Esophagus muscularis mucosa (tissue), 3 donors: ENCODE measurements around the gene BPIFB6.

Experiments
- CTCF ChIP-seq, 3 experiments: fragments of 200-600 bp in 2 of 3; fragments of 450-650 bp in 1 of 3; sonication (generic) in 2 of 3; IDR thresholded peaks; one replicate each; pipeline ENCODE4 v1.5.1; 2017 to 2019; ENCODE audit warnings: antibody characterized with exemption in 3 of 3, mild to moderate bottlenecking in 2 of 3, moderate library complexity in 1 of 3
- POLR2A ChIP-seq: fragments of 450-650 bp; IDR thresholded peaks from one replicate; pipeline ENCODE4 v1.6.1; 2017; ENCODE audit warnings: antibody characterized with exemption, moderate library complexity, mild to moderate bottlenecking, low read depth
- POLR2AphosphoS5 ChIP-seq, 2 donors: sonication (generic); formaldehyde crosslinking; IDR thresholded peaks; one replicate each; pipeline ENCODE4 v1.6.1; 2017; ENCODE audit warnings: antibody characterized with exemption in 2 of 2

DNA sequence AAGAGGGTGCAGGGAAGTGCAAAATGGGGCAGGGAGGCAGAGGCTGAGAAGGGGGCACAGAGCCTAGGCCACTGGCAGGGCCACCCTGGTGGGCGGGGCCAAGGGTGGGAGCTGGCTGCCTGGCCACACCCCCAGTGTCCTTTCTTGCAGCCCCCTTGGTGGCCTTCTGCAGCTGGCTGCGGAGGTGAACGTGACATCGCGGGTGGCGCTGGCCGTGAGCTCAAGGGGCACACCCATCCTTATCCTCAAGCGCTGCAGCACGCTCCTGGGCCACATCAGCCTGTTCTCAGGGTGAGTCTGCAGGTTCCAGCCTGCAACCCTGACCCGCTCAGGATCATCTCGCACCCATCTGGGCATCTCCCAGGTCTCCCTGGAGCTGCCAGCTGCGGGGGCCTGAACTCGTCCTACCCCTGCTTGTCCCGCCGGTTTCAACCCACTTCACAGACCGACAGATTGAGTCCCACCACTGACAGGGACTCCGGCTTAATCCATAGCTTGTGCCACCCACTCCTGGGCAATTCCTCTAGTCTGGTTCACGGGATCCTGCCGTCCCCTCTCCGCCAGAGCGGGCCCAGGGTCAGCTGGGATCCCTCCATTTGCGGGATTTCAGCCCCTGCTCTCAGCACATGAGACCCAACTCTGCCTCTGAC, 28.4 kb downstream of the BPIFB6 start:
- TF ChIP-seq POLR2AphosphoS5 (IDR thresholded peaks at IDR 0.05): no peak
- no peak for TF ChIP-seq CTCF (IDR thresholded peaks at IDR 0.05)
- TF ChIP-seq POLR2A: no peak
